GM18498 (cell line): Measurements from ENCODE around the gene MAPKAP1.

Experiments
- ATAC-seq: cut with Tn5 transposase; IDR thresholded peaks from one replicate; pipeline ENCODE4 v1.9.1; 2021; ENCODE audit warnings: mild to moderate bottlenecking, moderate library complexity; ENCODE audit not compliant: unreplicated experiment

MAPKAP1 gene

GRCh38 chr9:125540497-125540896, 166.5 kb downstream of the MAPKAP1 start:
- no peak for ATAC-seq

DNA sequence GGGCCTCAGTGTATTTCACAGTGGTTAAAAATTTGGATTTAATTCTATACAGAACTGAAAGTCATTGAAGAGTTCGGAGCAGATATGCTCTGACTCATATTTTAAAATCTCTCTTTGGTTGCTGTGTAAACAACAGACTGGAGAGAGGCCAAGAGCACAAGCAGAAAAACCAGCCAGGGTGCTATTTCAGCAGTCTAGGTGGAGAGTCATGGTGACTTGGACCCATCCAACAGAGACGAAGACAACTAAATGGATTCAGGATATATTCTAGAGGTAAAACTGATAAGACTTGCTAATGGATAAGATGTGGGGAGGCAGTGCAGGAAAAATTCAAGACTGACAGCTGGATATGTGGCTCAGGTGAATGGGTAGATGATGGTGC, 168.9 kb downstream of the MAPKAP1 start:
- ATAC-seq: no peak

DNA sequence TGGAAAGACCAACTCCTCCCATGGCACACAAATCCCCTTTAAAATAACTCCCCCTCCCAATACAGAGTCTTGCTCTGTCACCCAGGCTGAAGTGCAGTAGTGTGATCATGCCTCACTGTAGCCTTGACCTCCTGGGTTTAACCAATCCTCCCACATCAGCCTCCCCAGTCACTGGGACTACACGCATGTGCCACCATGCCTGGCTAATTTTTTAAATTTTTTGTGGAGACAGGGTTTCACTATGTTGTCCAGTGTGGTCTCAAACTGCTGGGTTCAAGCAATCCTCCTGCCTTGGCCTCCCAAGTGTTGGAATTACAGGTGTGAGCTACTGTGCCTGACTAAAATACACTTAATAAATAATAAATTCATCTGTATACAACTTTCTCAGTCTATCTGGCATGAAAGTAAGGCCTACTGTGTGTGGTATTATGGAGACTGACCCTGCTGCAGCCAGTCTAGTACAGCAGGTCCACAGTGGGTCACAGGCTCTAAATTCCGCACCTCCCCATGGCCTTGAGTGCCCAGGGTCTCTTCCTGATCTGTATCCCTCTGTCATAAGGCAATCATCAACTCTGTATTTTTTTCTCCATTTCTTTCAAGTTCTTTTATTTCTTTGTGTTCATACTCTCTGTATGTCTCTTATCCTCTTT, 169.4 kb downstream of the MAPKAP1 start:
- ATAC-seq: no peak

DNA sequence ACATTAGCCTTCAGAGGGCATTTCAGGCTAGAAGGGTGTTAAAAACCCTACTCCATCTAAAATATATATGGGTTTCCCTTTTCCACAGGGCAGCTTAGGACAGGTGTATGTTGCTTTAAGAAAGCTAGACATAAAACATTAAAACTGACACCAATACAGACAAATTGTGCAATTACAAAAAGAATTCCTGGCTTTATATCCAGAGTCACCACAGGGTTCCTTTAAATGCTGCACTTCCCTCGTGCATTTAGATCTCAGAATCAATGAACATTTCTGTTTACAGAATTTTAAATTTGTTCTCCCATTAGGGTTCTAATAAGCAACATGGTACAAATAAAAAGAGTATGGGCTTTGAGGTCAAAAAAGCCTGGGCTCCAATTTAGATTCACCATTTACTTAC, 170.2 kb downstream of the MAPKAP1 start:
- no peak for ATAC-seq

DNA sequence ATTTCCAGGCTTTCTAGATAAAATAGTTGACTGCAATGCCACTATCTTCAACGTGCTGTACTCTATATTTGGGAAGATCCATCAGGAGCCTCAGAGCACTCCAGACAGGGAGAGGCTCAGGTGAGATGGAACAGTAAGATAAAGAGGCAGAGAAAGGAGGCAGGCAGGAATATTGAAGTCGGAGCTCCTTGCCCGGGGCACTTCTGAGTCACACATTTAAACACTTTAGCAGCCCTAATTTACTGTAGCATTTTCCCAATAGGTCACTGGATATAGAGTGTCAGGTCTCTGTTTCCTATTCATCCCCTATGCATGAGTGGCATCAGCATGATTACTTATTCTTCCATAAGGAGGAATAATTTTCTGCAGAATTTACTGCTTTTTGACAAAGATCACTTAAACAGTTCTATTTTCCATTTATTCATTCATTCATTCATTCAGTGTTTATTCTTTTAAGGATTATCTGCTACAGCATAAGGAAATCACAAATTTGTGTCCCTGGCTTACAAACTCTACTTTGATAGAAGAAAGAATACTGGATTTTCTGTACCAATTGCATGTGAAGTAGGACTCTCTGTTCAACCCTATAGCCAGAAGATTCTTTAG, 170.7 kb downstream of the MAPKAP1 start:
- ATAC-seq: no peak

GRCh38 chr9:125534971-125535701, 171.9 kb downstream of the MAPKAP1 start:
- no peak for ATAC-seq

DNA sequence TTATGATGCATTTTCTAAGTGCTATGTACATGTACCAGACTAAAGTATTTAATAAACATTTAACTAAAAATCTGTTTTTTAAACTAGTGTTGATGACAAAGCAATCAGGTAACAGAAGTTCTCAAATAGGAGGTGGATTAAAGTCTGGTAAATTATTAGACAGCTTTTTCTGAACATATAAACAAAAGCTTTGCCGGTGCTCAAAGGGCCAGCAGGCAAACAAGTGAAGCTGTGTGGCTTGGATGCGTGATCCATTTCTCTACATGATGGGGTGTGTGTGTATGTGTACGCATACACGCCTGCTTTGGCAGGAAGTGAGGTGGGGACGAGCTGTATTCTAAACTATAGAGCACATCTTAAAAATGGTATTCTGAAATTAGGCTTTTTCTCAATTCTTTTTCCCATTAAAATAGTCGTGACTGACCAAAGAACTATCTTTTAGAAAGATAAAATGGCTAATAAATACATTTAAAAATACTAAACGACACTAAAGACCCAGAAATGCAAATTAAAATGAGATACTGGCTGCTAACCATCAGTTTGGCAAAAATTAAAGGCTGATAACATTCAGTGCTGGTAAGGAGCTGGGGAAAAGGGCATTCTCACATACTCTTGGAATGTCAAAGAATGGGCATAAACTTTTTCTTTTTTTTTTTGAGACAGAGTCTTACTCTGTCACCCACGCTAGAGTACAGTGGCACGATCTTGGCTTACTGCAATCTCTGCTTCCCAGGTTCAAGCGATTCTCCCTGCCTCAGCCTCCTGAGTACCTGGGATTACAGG, 174.0 kb downstream of the MAPKAP1 start:
- no peak for ATAC-seq

DNA sequence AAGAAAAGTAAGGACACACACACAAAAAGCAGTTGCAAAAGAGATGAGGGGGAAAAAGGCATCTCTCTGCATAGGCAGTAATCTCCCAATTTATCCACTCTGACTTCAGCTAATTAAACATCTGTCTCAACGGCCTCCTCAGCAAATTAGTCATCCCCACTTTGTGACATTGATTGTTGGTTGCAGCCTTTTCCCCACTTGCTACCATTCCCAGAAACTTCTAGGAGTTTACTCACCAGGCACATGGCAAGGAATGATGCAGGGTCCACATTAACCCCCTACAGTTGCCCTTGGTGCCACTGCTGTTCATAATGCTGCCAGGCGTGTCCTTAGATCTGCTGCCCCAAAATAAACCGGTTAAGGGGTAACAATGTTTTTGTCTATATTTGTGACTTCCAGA, 174.6 kb downstream of the MAPKAP1 start:
- ATAC-seq: no peak

- peak; percentile 62 for ATAC-seq
Measured at GRCh38 chr9:125529589-125530515, 177.2 kb downstream of the MAPKAP1 start.

- no peak for ATAC-seq
Measured at GRCh38 chr9:125529107-125529506, 177.9 kb downstream of the MAPKAP1 start.

GRCh38 chr9:125527471-125528002, 179.5 kb downstream of the MAPKAP1 start:
- ATAC-seq: no peak

DNA sequence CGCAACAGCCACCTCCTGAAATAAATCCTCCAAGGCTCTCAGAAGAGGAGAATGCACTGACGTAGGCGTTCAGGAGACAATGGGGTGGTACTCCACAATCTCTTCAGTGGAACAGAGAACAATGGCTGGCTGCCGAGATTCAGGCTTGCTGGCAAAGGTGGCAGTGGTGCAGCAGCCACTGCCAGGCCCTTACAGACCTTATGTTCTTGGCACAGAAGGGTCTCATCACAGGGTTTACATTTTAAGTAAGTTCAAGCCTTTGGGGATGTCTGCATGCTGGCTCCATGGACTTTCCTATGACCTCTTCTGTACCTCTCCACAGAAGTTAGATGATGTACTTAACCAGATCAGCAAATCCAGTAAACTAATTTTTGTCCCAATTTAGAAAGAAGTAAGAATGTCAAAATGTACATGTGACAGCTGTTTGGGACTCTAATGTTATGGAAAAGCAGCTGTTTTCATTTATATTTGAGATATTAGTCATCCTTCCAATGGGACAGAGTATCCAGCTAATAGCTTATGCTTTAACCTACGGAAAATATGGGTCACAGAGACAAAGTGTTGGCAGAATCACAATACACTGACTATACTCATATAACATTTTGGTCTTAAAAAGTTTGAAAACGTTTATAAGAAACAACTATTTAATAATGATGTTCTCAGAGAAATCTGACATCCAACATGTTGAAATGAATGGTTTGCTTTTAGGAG, 180.9 kb downstream of the MAPKAP1 start:
- ATAC-seq: no peak

GRCh38 chr9:125524583-125525355, 182.2 kb downstream of the MAPKAP1 start:
- no peak for ATAC-seq

- ATAC-seq: no peak
Measured at GRCh38 chr9:125523681-125524080, 183.3 kb downstream of the MAPKAP1 start.

- no peak for ATAC-seq
Measured at GRCh38 chr9:125522328-125522725, 184.7 kb downstream of the MAPKAP1 start.

- ATAC-seq: no peak
Measured at GRCh38 chr9:125521462-125522327, 185.3 kb downstream of the MAPKAP1 start.

DNA sequence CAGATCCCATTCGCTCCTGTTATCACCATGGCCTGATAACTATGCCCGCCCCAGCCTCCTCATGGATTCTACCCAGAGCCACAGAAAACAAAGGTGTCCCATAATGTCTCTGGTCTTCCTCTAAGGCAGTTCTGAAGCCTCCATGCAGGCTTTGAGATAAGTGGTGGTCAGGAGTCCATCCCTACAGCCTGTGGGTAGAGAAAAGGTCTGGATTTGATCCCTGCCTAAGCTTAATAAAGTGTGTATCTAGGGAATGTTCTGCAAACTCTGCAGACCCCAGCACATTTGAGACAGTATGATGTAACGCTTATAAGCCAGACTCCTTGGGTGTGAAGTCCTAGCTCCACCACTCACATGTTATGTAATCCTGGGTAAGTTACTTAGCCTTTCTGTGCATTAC, 187.3 kb downstream of the MAPKAP1 start:
- ATAC-seq: no peak

- no peak for ATAC-seq
Measured at GRCh38 chr9:125517577-125517976, 189.4 kb downstream of the MAPKAP1 start.
